NCI-H526 treated with DMSO at 0.1 percent for 48 hours (cell line): Measurements from ENCODE around the gene SMPD4.
"Not testable (repeated sequence)": the region's sequence is repeated elsewhere in the genome, so short reads cannot be mapped to it uniquely, and the experiment has no call there.

ENCODE experiments used
- DNase-seq: peaks from one replicate; lab custom pipeline; 2025; lab: John Stamatoyannopoulos, UW

Gene SMPD4

GRCh38 chr2:130186391-130186790 is 5.0 kb upstream of the SMPD4 start:
- DNase-seq = no peak

DNA sequence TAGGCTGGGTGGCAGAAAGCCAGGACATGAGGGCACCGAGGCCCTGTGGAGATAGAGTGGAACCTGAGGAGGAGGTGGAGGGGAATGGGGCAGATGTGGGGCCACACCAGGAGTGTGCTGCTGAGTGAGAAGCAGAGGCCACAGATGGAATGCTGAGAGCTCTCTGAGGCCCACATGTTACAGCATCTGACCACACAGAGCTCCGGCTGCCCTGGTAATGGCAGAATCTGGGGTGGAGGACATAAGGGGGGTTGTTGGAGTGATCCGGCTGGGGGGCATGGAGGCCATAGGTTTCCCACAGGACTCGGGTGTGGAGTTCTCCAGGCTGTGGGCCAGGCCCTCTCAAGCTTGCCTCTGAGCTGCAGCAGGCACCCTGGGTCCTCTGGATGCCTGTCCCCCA is 4.5 kb upstream of the SMPD4 start:
- DNase-seq = no peak

DNA sequence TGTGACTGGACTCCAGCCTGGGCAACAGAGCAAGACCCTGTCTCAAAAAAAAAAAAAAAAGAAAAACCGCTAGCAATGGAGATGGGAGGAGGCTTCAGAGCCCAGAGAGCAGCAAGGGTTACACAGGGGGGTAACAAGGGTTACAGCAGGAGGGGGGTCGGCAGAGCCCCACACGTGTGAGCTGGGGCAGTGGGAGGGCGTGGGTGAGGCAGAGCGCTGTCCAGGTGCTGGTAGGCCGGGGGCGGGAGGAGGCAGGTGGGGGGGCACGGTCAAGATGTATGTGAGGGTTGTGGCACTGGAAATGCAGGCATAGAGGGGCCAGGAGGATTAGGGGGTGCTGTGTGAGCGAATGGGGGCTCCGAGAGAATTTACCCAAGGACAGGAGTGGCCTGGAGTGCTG is 4.0 kb upstream of the SMPD4 start:
- DNase-seq = no peak

DNA sequence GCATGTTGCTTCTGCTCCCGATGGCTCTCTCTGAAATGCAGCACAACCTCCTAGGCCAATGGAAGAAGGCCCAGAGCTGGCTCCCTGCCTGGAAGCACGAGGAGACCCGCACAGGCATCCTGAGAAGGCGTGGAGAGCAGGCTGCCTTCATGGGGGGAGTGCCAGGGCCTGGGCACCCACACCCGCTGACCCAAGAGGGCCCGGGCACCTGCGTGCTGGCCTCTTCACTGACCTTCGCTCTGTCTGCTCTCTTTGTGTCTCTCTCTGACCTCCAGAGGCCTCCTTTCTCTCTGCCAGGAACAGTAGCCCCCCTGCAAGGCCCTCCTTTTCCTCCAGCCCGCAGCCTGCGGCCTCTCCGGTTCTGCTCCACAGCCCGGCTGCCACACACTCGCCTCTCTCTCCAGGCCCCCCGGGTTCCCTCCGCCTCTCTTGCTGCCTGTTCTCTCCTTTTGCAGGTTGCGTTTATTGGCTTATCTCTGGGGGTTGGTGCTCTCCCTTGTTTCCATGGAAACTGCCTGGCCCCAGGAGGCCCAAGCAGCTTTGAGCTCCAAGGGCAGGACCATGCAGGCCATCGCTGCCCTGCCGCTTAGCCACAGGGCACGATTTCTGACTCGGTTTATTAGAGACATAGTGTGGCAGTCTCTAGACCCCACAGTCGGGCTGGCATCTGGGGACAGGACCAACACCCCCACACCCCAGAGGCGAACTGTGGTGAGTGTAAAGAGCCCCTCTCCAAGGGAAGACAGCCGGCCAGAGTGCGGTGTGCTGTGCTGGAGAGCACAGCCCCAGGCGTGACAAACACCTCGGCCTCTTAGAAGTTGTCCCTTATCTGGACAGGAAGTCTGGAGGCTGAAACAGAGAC is 2.3 kb upstream of the SMPD4 start:
- no peak for DNase-seq

DNA sequence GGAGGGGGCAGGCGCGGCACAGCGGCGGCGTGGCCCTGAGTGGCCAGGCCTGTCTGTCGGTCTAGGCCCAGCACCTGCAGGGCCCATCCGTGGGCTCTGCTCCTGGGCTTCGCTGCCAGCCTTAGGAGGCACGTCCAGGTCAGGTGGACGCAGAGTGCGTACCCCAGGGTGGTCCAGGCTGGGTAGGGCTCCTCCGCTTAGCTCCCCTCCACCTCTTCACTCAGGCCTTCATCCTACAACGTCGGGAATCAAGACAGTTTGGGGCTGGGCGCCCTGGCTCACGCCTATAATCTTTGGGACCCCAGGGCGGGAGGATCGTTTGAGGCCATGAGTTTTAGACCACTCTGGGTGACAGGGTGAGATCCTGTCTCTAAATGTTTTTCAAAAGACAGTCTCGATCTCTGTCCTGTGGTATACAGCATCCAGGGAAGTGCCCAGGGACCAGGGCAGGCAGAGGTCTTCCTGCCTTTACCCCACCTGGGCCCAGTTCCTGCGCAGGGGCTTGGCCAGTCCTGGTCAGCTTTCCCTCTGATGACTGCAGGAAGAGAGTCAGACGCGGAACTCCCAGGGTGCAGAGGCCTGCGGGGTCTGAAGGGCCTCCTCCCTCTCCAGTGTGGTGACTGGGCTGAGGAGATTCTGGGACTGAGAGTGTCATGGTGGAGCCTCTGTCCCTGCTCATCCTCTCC is 1.6 kb upstream of the SMPD4 start:
- DNase-seq = not testable (repeated sequence)

DNA sequence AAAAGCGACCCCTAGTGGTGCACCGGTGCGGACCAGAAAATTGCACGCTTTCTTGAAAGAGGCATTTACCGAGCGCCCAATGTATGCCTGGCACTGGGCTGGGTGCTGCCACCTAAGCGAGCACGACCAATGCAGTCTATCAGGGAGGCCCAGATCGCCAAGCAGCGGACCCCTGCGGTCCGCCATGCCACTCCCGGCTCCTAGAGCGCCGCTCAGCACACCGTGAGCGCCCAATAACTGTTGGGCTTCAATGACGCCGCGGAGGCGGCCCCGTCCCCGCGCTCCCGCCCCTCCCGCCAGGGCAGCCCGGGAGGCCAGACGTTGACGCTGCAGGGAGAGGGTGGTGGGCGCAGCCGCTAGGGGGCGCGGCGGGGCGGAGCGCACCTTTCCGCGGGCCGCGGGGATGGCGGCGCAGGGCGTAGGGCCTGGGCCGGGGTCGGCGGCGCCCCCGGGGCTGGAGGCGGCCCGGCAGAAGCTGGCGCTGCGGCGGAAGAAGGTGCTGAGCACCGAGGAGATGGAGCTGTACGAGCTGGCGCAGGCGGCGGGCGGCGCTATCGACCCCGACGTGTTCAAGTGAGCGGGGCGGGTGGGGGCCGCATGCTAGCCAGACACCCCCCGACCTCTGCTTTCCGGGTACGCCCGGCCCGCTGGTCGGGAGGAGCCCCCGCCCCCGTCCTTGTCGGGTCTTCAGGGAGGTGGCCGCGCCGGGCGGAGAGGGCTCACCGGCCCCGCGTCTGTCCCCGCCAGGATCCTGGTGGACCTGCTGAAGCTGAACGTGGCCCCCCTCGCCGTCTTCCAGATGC is 679 bp upstream of the SMPD4 start, which contains the start of gene MZT2B:
Gene MZT2B, plus strand, starts transcription at position 383 of the 803 bp plus-strand sequence. Its CDS starts 21 bp downstream, at position 404.
- peak; percentile 84 for DNase-seq

DNA sequence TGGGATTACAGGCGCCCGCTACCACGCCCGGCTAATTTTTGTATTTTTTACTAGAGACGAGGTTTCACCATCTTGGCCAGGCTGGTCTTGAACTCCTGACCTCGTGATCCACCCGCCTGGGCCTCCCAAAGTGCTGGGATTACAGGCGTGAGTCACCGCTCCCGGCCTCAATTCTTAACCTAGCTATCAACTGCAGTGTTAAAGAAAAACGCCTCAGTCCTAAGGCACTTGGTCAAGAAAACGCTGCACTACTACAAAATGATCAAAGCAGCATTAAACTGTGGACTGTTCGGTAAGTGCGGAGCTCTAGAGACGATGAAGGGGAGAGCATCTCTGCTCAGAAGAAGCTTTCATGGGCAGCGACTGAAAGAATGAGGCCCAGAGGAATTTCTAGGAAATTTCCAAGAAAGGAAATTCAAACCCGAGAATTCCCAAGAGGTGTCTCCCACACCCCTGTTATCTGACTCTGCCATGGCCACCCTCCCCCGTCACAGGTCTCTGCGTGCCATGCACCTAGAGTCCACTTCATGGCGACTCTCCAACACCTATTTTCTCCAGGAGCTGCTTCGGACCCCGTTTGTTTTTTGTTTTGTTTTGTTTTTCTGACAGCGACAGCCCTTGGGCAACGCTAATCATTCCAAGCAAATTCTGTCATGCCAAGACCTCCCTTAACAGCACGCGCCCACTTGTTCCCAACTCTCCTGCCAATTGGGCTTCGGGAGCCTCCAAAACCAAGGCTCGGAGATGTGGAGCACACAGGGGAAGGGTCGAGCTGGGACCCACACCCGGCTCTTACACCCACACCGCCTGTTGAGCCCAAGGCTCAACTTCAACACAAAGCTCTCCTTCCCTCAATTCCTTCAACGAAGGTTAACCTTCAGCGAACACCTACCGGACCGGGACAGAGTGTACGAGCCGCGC is 738 bp downstream of the SMPD4 start:
- DNase-seq = not testable (repeated sequence)

- not testable (repeated sequence) for DNase-seq
These were observed 6.5 kb downstream of the SMPD4 start for GRCh38 chr2:130174866-130175265.

DNA sequence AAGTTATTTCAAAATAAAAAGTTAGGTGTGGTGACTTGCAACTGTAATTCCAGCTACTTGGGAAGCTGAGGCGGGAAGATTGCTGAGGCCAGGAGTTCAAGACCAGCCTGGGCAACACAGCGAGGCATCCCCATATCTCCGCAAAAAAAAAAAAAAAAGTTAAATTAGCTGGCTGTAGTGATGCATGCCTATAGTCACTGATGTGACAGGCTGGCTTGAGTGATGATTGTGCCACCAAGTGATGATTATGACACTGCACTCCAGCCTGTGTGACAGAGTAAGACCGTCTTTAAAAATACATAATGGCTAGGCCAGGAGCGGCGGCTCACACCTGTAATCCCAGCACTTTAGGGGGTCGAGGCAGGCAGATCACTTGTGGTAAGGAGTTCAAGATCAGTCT is 11.5 kb downstream of the SMPD4 start:
- no peak for DNase-seq

GRCh38 chr2:130169163-130169562 is 12.2 kb downstream of the SMPD4 start:
- DNase-seq = not testable (repeated sequence)

DNA sequence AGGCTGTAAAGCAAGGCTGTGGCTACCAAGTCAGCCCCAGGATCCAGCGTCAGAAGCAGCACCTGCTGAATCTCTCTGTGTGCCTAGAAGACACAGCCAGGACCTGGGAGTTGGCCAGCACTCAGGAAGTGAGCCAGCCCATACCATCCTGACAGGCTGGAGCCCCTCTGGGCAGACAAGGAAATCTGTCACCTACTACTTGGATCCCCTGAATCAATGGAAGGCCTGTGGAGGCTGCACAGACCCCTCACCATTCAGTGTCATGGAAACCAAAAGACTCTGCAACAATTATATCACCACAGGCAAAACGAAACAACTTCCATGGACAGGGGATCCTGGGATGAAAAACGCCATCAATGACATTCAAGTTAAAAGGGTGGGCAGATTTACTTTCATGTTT is 14.8 kb downstream of the SMPD4 start:
- DNase-seq = not testable (repeated sequence)

GRCh38 chr2:130165293-130166016 is 15.9 kb downstream of the SMPD4 start:
- DNase-seq = no peak

- DNase-seq = no peak
These were observed 18.4 kb downstream of the SMPD4 start for GRCh38 chr2:130162968-130163367.

DNA sequence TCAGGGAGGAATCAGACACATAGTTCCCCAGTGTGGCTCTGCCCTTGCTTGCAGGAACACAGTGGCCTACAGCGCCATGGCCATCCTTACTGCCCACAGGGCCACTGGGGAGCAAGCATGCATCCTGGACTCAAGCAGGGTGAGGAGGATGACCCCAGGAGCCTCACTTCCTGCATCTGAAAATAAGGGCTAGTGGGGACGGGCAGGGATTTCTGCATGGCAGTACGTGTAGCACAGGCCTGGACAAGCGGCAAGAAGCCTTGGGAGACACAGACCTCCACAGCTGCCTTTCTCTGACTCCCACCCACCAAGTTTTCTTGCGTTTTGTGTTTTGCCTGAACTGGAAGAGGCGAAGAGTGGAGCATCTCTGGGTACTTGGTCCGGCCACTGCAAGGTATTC is 18.9 kb downstream of the SMPD4 start:
- not testable (repeated sequence) for DNase-seq

DNA sequence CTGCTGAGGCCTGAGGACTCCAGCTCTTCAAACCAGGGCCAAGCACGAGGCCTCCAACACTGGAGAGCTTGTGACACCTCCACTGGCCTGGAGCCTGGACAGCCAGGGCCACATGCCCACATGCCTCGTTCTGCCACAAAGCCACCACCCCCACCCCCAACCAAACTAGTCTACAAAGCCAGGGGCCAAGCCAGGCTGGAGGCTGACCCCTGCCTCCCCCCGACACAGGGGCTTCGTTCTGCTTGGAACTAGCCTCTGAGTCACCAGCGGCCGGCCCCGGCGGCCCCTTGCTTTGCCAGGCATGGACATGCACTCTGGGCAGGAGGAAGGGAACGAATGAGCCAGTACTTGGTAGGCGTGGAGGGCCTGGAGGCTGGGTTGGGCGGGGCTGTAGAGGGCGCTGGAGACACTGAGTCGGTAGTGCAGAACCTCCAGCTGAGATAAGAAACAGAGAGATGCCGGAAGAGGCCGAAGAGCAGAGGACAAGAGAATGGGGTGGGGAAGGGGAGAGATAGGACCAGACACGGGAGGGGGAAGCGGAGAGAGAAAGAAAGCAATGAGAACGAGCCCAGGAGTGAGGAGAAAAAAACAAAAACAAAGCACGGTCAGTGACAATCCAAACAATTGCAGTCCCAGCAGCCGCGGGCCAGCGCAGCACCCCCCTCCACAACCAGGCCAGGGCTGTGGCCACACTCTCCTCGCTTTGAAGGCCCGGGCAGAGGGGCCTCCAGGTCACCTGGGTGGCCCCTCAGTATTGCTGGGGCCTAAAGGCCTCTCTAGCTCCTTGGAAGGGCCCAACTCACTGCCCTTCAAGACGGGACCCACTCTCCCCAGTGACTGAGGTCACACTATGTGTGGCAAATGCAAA is 20.3 kb downstream of the SMPD4 start:
- DNase-seq = not testable (repeated sequence)

DNA sequence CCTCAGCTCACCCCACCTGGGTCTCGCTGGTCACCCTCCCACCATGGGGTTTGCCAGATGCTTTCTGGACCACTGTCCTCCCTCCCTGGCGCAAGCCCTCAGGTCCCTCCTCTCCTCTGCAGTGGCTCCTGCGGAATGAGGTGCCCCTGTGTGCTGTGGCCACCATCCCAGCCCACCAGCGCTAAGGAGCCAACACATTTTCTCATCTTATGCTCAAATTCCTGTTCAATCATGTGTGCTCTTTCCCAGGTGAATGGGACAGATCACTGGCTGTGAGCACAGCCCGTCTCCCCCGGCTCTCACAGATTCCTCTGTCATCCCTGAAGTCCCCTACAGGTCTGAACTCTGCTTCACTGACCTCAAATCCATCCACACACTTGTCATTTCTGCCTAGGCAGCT is 21.3 kb downstream of the SMPD4 start:
- DNase-seq = no peak

DNA sequence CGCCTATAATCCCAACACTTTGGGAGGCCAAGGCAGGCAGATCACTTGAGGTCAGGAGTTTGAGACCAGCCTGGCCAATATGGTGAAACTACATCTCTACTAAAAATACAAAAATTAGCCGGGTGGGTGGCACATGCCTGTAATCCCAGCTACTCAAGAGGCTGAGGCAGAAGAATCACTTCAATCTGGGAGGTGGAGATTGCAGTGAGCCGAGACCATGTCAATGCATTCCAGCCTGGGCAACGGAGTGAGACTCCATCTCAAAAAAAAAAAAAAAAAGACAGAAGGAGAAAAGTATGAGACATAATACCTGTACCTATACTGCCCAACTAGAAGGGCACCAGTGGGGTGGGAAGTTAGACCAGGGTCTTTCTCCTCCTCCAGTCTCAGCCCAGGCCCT is 22.0 kb downstream of the SMPD4 start:
- DNase-seq = not testable (repeated sequence)

DNA sequence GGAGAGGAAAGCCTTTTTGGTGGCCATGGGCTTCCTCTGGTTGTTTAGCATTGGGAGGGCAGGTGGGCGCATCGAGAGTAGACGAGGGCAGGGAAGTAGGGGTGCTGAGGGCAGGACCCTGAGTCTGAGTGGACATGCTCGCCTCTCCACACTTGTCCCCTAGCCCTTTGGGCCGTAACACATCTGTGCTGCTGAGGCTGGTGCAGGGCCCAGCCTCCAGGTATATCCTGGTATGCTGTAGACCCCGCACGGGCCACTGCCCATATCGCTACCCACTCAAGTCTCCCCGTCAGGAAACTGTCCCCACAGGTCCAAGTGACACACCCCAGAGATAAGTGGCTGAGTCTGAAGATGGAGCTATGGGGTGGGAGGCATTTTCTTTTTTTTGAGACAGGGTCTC is 22.8 kb downstream of the SMPD4 start:
- no peak for DNase-seq

GRCh38 chr2:130157825-130158514 is 23.4 kb downstream of the SMPD4 start:
- DNase-seq = not testable (repeated sequence)
